Large intestine (tissue), 3 donors: Measurements from ENCODE around the gene CD151. TPM values are rescaled to one million over a fixed set of nuclear protein-coding genes. Genes with fewer than 3 reads are reported as not detected.

Experiments used
- DNase-seq, 2 donors: peaks; one replicate each; pipeline versions ENCODE4 v3.0.0 to v3.0.0-alpha.2; 2013
- H3K27ac ChIP-seq: one replicate; pipeline ENCODE4 v1.5.1; 2013; ENCODE audit warnings: low read length
- H3K27me3 ChIP-seq: 2 replicates; pipeline ENCODE4 v1.6.1; 2013; ENCODE audit warnings: low read length; ENCODE audit not compliant: control insufficient read depth, insufficient read depth
- H3K36me3 ChIP-seq: 2 replicates; pipeline ENCODE4 v1.6.1; 2013; ENCODE audit warnings: low read length; ENCODE audit not compliant: control insufficient read depth, insufficient read depth
- H3K4me1 ChIP-seq: one replicate; pipeline ENCODE4 v1.6.1; 2013; ENCODE audit warnings: low read length; ENCODE audit not compliant: control insufficient read depth, insufficient read depth
- H3K4me3 ChIP-seq: one replicate; pipeline ENCODE4 v1.5.1; 2013; ENCODE audit warnings: low read length
- H3K9me3 ChIP-seq: one replicate; pipeline ENCODE4 v1.6.1; 2013; ENCODE audit warnings: mild to moderate bottlenecking, low read depth, low read length, moderate library complexity; ENCODE audit not compliant: control insufficient read depth
- WGBS: methylation state at CpG from one replicate; pipeline ENCODE4 v1.1.5; 2013; ENCODE audit warnings: low lambda C conversion rate; ENCODE audit not compliant: insufficient coverage; 5-methylcytosine and 5-hydroxymethylcytosine counted together
- polyA plus RNA-seq: library from polyadenylated mRNA; unstranded; fragments of 120-200 nt; gene quantifications from one replicate; pipeline ENCODE4 v1.2.1, GENCODE V29; 2013

CD151 gene
- polyA plus RNA-seq, 1 donor = 317 TPM

GRCh38 chr11:860234-861104 lies 27.7 kb downstream of the CD151 start:
- Histone ChIP-seq H3K36me3 (no peaks in the 10 kb centered on the region), H3K4me3 (no peak overlapping the region), H3K27me3 (no peaks in the 10 kb centered on the region), H3K4me1 (peaks cover 42% of the 10 kb centered on the region), H3K9me3 (peaks cover 2% of the 10 kb centered on the region), H3K27ac (no peak overlapping the region)
- WGBS = no CpG with 5 or more reads among the region's 21 CpGs
- no peak for DNase-seq

GRCh38 chr11:861105-861479 lies 28.3 kb downstream of the CD151 start:
- Histone ChIP-seq H3K9me3 (peaks cover 4% of the 10 kb centered on the region), H3K36me3 (peaks cover 3% of the 10 kb centered on the region), H3K4me3 (no peak overlapping the region), H3K27ac (no peak overlapping the region), H3K27me3 (no peaks in the 10 kb centered on the region), H3K4me1 (peaks cover 42% of the 10 kb centered on the region)
- DNase-seq = no peak
- no CpG with 5 or more reads among the region's 14 CpGs for WGBS

GRCh38 chr11:862081-862661 lies 29.4 kb downstream of the CD151 start:
- H3K4me1 ChIP-seq = peaks cover 42% of the 10 kb centered on the region
- H3K36me3 ChIP-seq = peaks cover 5% of the 10 kb centered on the region
- H3K9me3 ChIP-seq = peaks cover 4% of the 10 kb centered on the region
- peak in 1 of 2 donors; percentile 70 for DNase-seq
- H3K27me3 ChIP-seq = no peaks in the 10 kb centered on the region
- peak overlapping the region; percentile 36 for H3K4me3 ChIP-seq
- WGBS = no CpG with 5 or more reads among the region's 20 CpGs
- peak overlapping the region; percentile 63 for H3K27ac ChIP-seq

- no peaks in the 10 kb centered on the region for H3K27me3 ChIP-seq
- H3K4me1 ChIP-seq = peaks cover 41% of the 10 kb centered on the region
- WGBS = no CpG with 5 or more reads among the region's 12 CpGs
- DNase-seq = no peak
- peak overlapping the region; percentile 36 for H3K4me3 ChIP-seq
- peaks cover 5% of the 10 kb centered on the region for H3K36me3 ChIP-seq
- peaks cover 4% of the 10 kb centered on the region for H3K9me3 ChIP-seq
- H3K27ac ChIP-seq = peak overlapping the region; percentile 63
Measured at GRCh38 chr11:862696-863022, 29.9 kb downstream of the CD151 start.

- peaks cover 39% of the 10 kb centered on the region for H3K4me1 ChIP-seq
- H3K36me3 ChIP-seq = peaks cover 5% of the 10 kb centered on the region
- H3K9me3 ChIP-seq = peaks cover 4% of the 10 kb centered on the region
- no CpG with 5 or more reads among the region's 24 CpGs for WGBS
- DNase-seq = peak; percentile 65 to 83
- H3K27me3 ChIP-seq = no peaks in the 10 kb centered on the region
- H3K27ac ChIP-seq = peak overlapping the region; percentile 63
- H3K4me3 ChIP-seq = peak overlapping the region; percentile 36
Measured at GRCh38 chr11:863023-863909, 30.5 kb downstream of the CD151 start.

GRCh38 chr11:863910-864827 lies 31.4 kb downstream of the CD151 start:
- H3K4me1 ChIP-seq = peaks cover 39% of the 10 kb centered on the region
- DNase-seq = no peak
- no CpG with 5 or more reads among the region's 31 CpGs for WGBS
- no peak overlapping the region for H3K4me3 ChIP-seq
- peaks cover 11% of the 10 kb centered on the region for H3K36me3 ChIP-seq
- no peaks in the 10 kb centered on the region for H3K27me3 ChIP-seq
- peaks cover 4% of the 10 kb centered on the region for H3K9me3 ChIP-seq
- H3K27ac ChIP-seq = no peak overlapping the region

GRCh38 chr11:864898-865297 lies 32.1 kb downstream of the CD151 start:
- Histone ChIP-seq H3K4me1 (peaks cover 34% of the 10 kb centered on the region), H3K9me3 (peaks cover 4% of the 10 kb centered on the region), H3K4me3 (no peak overlapping the region), H3K27me3 (no peaks in the 10 kb centered on the region), H3K36me3 (peaks cover 14% of the 10 kb centered on the region), H3K27ac (no peak overlapping the region)
- DNase-seq = no peak
- WGBS = no CpG with 5 or more reads among the region's 11 CpGs

GRCh38 chr11:865462-866430 lies 33.0 kb downstream of the CD151 start:
- no peak for DNase-seq
- H3K27ac ChIP-seq = no peak overlapping the region
- WGBS = no CpG with 5 or more reads among the region's 41 CpGs
- H3K27me3 ChIP-seq = no peaks in the 10 kb centered on the region
- H3K36me3 ChIP-seq = peaks cover 14% of the 10 kb centered on the region
- peaks cover 4% of the 10 kb centered on the region for H3K9me3 ChIP-seq
- peaks cover 29% of the 10 kb centered on the region for H3K4me1 ChIP-seq
- H3K4me3 ChIP-seq = no peak overlapping the region

GRCh38 chr11:866481-866880 lies 33.7 kb downstream of the CD151 start:
- no peak overlapping the region for H3K27ac ChIP-seq
- H3K9me3 ChIP-seq = peaks cover 4% of the 10 kb centered on the region
- peaks cover 16% of the 10 kb centered on the region for H3K36me3 ChIP-seq
- H3K27me3 ChIP-seq = no peaks in the 10 kb centered on the region
- H3K4me1 ChIP-seq = peaks cover 25% of the 10 kb centered on the region
- no CpG with 5 or more reads among the region's 14 CpGs for WGBS
- no peak for DNase-seq
- no peak overlapping the region for H3K4me3 ChIP-seq
